Epithelial cell of esophagus (primary cell): ENCODE results near the gene ACKR1.

Experiments
- DNase-seq: peaks from one replicate; pipeline ENCODE4 v3.0.0; 2010; ENCODE audit warnings: low read depth
- H3K4me3 ChIP-seq: 2 replicates; pipeline ENCODE4 v1.5.1; 2011; ENCODE audit warnings: mild to moderate bottlenecking, low read length, control low read depth
- CTCF ChIP-seq: IDR thresholded peaks from 2 replicates; pipeline ENCODE4 v1.5.1; 2011; ENCODE audit warnings: low read depth, mild to moderate bottlenecking, low read length, control low read depth, inconsistent platforms; ENCODE audit not compliant: insufficient read depth; ENCODE audit errors: missing control alignments

The ACKR1 gene

GRCh38 chr1:159200769-159201168 is 3.9 kb upstream of the ACKR1 start:
- DNase-seq, result no peak
- H3K4me3 ChIP-seq, result no peak overlapping the region
- TF ChIP-seq CTCF, result no peak

- no peak for DNase-seq
- H3K4me3 ChIP-seq, result no peak overlapping the region
- TF ChIP-seq CTCF, result no peak
These were observed 3.0 kb upstream of the ACKR1 start for GRCh38 chr1:159201642-159202041.

GRCh38 chr1:159203610-159204009 is 1.1 kb upstream of the ACKR1 start:
- DNase-seq, result no peak
- no peak for TF ChIP-seq CTCF
- no peak overlapping the region for H3K4me3 ChIP-seq

GRCh38 chr1:159205225-159205624 is 550 bp downstream of the ACKR1 start:
- no peak for TF ChIP-seq CTCF
- DNase-seq, result no peak
- no peak overlapping the region for H3K4me3 ChIP-seq

GRCh38 chr1:159206110-159206509 is 1.4 kb downstream of the ACKR1 start:
- no peak for DNase-seq
- no peak for TF ChIP-seq CTCF
- H3K4me3 ChIP-seq, result no peak overlapping the region

DNA sequence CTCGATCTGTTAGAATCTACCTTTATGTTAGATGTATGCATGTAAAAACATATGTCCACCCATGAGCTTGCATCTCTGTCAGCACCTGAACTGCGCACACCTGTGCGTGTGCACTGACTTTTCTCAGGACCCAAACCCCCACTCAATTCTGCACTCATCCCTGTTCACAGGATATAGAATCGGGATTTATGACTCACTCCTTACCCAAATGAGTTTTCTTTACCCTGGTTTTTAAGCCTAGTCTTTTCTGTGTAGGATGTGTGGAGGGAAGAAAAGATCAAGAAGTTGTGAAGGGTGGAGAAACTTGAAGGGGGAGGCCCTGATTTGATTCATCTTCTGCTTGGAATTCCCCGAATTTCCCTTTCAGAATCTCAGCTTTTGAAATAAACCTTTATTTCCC is 2.4 kb downstream of the ACKR1 start:
- no peak for DNase-seq

More for the DNA sequence above, 2.4 kb downstream of the ACKR1 start:
- no peak for TF ChIP-seq CTCF
- H3K4me3 ChIP-seq, result no peak overlapping the region
